HG03025 (cell line): ENCODE results near the gene NAGLU.
"Not testable (repeated sequence)": the region's sequence is repeated elsewhere in the genome, so short reads cannot be mapped to it uniquely, and the experiment has no call there.

ENCODE experiments used
- ATAC-seq: cut with Tn5 transposase; IDR thresholded peaks from one replicate; pipeline ENCODE4 v1.9.1; 2021; ENCODE audit warnings: mild to moderate bottlenecking, moderate library complexity; ENCODE audit not compliant: unreplicated experiment, low FRiP score

NAGLU gene

GRCh38 chr17:42520540-42520951 lies 15.5 kb upstream of the NAGLU start:
- no peak for ATAC-seq

- no peak for ATAC-seq
These were observed 15.0 kb upstream of the NAGLU start for GRCh38 chr17:42521036-42521435.

- no peak for ATAC-seq
These were observed 14.3 kb upstream of the NAGLU start for GRCh38 chr17:42521666-42522262.

- no peak for ATAC-seq
These were observed 13.7 kb upstream of the NAGLU start for GRCh38 chr17:42522263-42522790.

GRCh38 chr17:42522798-42523278 lies 13.2 kb upstream of the NAGLU start:
- no peak for ATAC-seq

GRCh38 chr17:42525221-42525620 lies 10.8 kb upstream of the NAGLU start:
- no peak for ATAC-seq

- no peak for ATAC-seq
These were observed 10.0 kb upstream of the NAGLU start for GRCh38 chr17:42526031-42526444.

- no peak for ATAC-seq
These were observed 8.1 kb upstream of the NAGLU start for GRCh38 chr17:42527932-42528331.

- no peak for ATAC-seq
These were observed 7.0 kb upstream of the NAGLU start for GRCh38 chr17:42529061-42529460.

- no peak for ATAC-seq
These were observed 5.0 kb upstream of the NAGLU start for GRCh38 chr17:42530952-42531454.

GRCh38 chr17:42531455-42532354 lies 4.3 kb upstream of the NAGLU start:
- ATAC-seq, result no peak

GRCh38 chr17:42535155-42536047 lies 640 bp upstream of the NAGLU start:
- ATAC-seq, result peak; percentile 7

- ATAC-seq, result peak; percentile 47
These were observed 523 bp downstream of the NAGLU start for GRCh38 chr17:42536372-42537155.

- ATAC-seq, result no peak
These were observed 1.2 kb downstream of the NAGLU start for GRCh38 chr17:42537156-42537805.

- no peak for ATAC-seq
These were observed 1.9 kb downstream of the NAGLU start for GRCh38 chr17:42537826-42538451.

GRCh38 chr17:42538482-42538881 lies 2.4 kb downstream of the NAGLU start:
- no peak for ATAC-seq

- not testable (repeated sequence) for ATAC-seq
These were observed 4.5 kb downstream of the NAGLU start for GRCh38 chr17:42540558-42540957.

- no peak for ATAC-seq
These were observed 5.2 kb downstream of the NAGLU start for GRCh38 chr17:42541041-42541833.
